Naive thymus-derived CD8-positive, alpha-beta T cell (primary cell): ENCODE measurements around the gene SOX3. TPM values are rescaled to one million over a fixed set of nuclear protein-coding genes. Genes with fewer than 3 reads are reported as not detected.

Source experiments
- ATAC-seq, 2 donors: fragments of 150-1000 bp; cut with Tn5 transposase in 1 of 2; sonication (Bioruptor Pico), chemical (Tn5 transposase) in 1 of 2; 1 replicate in 1 of 2; 2 replicates in 1 of 2; pipeline ENCODE4 v1.10.0; 2021; ENCODE audit warnings: mild to moderate bottlenecking in 2 of 2, moderate library complexity in 2 of 2
- POLR2A ChIA-PET: fragments of 350-600 bp; sonication (Branson Sonifier 250); formaldehyde crosslinking; loops from one replicate; lab custom pipeline; 2021; ENCODE audit warnings: antibody characterized with exemption; lab: Charles Lee
- DNase-seq, 10 donors: peaks; one replicate each; pipeline versions ENCODE4 v3.0.0 to v3.0.0-alpha.2; 2020 to 2022
- H3K27ac Mint-ChIP-seq, 10 donors: one replicate each; pipeline ENCODE4 v1.8.0; 2020 to 2022; ENCODE audit warnings: mild to moderate bottlenecking in 10 of 10, mixed read lengths in 10 of 10, moderate library complexity in 4 of 10, inconsistent platforms in 1 of 10
- H3K27me3 Mint-ChIP-seq, 5 donors: one replicate each; pipeline ENCODE4 v1.8.0; 2021 to 2022; ENCODE audit warnings: mixed read lengths in 5 of 5
- H3K36me3 Mint-ChIP-seq, 3 donors: one replicate each; pipeline ENCODE4 v1.8.0; 2020 to 2022; ENCODE audit warnings: mixed read lengths in 3 of 3, mild to moderate bottlenecking in 2 of 3, inconsistent platforms in 1 of 3
- H3K4me1 Mint-ChIP-seq, 4 donors: one replicate each; pipeline ENCODE4 v1.8.0; 2021 to 2022; ENCODE audit warnings: mixed read lengths in 4 of 4
- H3K4me3 Mint-ChIP-seq, 10 donors: one replicate each; pipeline ENCODE4 v1.8.0; 2020 to 2022; ENCODE audit warnings: mild to moderate bottlenecking in 10 of 10, mixed read lengths in 10 of 10, moderate library complexity in 6 of 10, inconsistent platforms in 1 of 10
- H3K9me3 Mint-ChIP-seq, 9 donors: one replicate each; pipeline ENCODE4 v1.8.0; 2020 to 2022; ENCODE audit warnings: mixed read lengths in 9 of 9, mild to moderate bottlenecking in 3 of 9, inconsistent platforms in 1 of 9, moderate library complexity in 1 of 9
- polyA plus RNA-seq, 3 donors: library from polyadenylated mRNA; unstranded; fragments of 300-500 nt; fragmentation: Illumina TruSeq; gene quantifications; one replicate each; pipeline ENCODE4 v1.2.3, GENCODE V29; 2021
- total RNA-seq, 8 experiments: library from RNA in 2 of 8; stranded (reverse) in 2 of 8; gene quantifications; one replicate each; pipeline ENCODE4 v1.2.3 and lab custom pipeline; 2021 to 2026

The SOX3 gene
- total and polyA plus RNA-seq, 5 experiments from 2014 or later = not detected

DNA sequence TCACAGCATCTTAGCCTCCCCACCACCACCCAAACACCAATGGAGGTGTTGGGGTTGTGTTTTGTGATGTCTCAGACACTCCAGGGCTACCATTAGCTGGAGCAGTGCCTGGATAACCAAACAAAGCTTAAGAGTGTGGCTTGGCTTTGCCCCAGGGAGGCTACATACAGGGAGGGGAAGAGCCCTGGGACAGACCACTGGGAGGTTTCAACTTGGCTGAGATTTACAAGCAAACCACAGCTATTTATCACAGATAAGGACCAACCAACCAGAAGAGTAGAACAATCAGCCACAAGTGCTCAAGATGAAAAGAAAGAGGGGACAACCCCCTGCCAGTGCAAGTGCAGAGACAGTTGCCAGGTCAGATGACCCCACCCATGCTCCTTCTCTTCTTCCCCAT lies 24.1 kb downstream of the SOX3 start:
- peaks cover 0 to 2% (median 0%) of the 10 kb centered on the region in 3 donors for H3K36me3 Mint-ChIP-seq
- H3K4me3 Mint-ChIP-seq = no peak overlapping the region
- DNase-seq (no peak), ATAC-seq (no peak)
- H3K27me3 Mint-ChIP-seq = peaks cover 0 to 11% (median 0%) of the 10 kb centered on the region in 5 donors
- H3K27ac Mint-ChIP-seq = no peak overlapping the region
- POLR2A ChIA-PET = no interaction called here
- H3K4me1 Mint-ChIP-seq = no peaks in the 10 kb centered on the region
- peaks cover 0 to 10% (median 0%) of the 10 kb centered on the region in 9 donors for H3K9me3 Mint-ChIP-seq

DNA sequence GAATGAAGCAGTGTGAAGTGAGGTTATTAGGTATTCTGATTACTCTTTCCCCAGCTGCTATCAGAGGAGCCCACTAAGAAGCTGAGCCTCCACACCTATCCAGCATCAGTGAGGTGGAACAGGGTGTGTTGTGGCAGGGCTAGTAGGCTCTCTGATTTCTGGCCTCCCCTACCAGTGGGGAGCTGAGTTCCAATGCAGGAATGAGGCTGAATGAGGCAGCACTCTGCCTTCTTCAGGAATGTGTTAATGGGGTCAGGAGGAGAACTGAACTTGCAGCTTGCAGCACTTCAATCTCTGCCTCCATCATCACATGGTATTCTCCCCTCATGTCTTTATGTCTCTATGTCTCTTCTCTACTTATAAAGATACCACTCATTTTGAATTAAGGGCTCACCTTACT lies 26.9 kb downstream of the SOX3 start:
- Mint-ChIP-seq H3K36me3 (peaks cover 0 to 6% (median 2%) of the 10 kb centered on the region in 3 donors), H3K4me3 (no peak overlapping the region), H3K27me3 (peaks cover 0 to 11% (median 0%) of the 10 kb centered on the region in 5 donors), H3K27ac (no peak overlapping the region), H3K9me3 (peaks cover 0 to 25% (median 3%) of the 10 kb centered on the region in 9 donors), H3K4me1 (no peaks in the 10 kb centered on the region)
- DNase-seq (no peak), ATAC-seq (no peak)
- POLR2A ChIA-PET = no interaction called here

GRCh38 chrX:140475025-140475424 lies 29.8 kb downstream of the SOX3 start:
- peaks cover 0 to 11% (median 0%) of the 10 kb centered on the region in 5 donors for H3K27me3 Mint-ChIP-seq
- H3K36me3 Mint-ChIP-seq = peaks cover 0 to 6% (median 2%) of the 10 kb centered on the region in 3 donors
- no peaks in the 10 kb centered on the region for H3K4me1 Mint-ChIP-seq
- no peak overlapping the region for H3K27ac Mint-ChIP-seq
- no peak overlapping the region for H3K4me3 Mint-ChIP-seq
- no peak for ATAC-seq
- POLR2A ChIA-PET = no interaction called here
- no peak for DNase-seq
- H3K9me3 Mint-ChIP-seq = peaks cover 0 to 24% (median 3%) of the 10 kb centered on the region in 9 donors

DNA sequence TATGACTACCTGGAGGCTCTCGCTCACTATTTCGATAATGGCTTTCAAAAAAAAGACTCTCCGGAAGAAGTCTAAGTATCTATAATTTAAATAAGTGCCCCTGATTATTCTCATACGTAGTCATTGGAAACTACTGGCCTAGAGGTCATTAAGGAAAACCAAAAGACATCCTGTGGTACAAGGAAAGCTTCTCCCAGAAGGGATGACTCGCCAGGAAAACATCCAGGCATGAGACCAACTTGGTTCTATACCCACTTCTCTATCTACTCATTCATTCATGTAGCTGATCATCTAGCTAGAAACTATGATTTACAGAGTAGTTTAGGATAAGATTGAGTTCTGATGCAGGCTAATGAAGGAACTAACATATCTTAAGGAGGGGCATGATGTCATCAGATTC lies 37.7 kb downstream of the SOX3 start:
- no peaks in the 10 kb centered on the region for H3K27me3 Mint-ChIP-seq
- DNase-seq (no peak), ATAC-seq (no peak)
- no peak overlapping the region for H3K27ac Mint-ChIP-seq
- no peaks in the 10 kb centered on the region for H3K36me3 Mint-ChIP-seq
- H3K9me3 Mint-ChIP-seq = peaks cover 0 to 10% (median 0%) of the 10 kb centered on the region in 9 donors
- H3K4me3 Mint-ChIP-seq = no peak overlapping the region
- H3K4me1 Mint-ChIP-seq = no peaks in the 10 kb centered on the region
- POLR2A ChIA-PET = no interaction called here

Other genes with a start within 250 kb of the SOX3 start
- not detected for gene LINC00632, start 204.7 kb upstream of the SOX3 start, total RNA-seq
- gene LINC00632, start 204.7 kb upstream of the SOX3 start, polyA plus RNA-seq = under 1 TPM in 1 of 3 donors, not detected in 2; 0.31 TPM